ENCODE data around the gene CLIP4. TPM values are rescaled to one million over a fixed set of nuclear protein-coding genes. Genes with fewer than 3 reads are reported as not detected.

The CLIP4 gene
- total RNA-seq, 2 experiments from 2014 or later = not detected

GRCh38 chr2:29071032-29071975, 43.9 kb upstream of the CLIP4 start:
- intact Hi-C loops (cut with micrococcal nuclease; ENCODE audit: unreplicated experiment) = no loop called here
- CTCF ChIA-PET (ENCODE audit: unreplicated experiment) = interaction anchor here (0.6 kb wide), 1 partner anchor 820 kb away, joined by 4 read pairs; no protein-coding TSS in a partner anchor
- no TSS peak for BruUV-seq (replicated peaks)

DNA sequence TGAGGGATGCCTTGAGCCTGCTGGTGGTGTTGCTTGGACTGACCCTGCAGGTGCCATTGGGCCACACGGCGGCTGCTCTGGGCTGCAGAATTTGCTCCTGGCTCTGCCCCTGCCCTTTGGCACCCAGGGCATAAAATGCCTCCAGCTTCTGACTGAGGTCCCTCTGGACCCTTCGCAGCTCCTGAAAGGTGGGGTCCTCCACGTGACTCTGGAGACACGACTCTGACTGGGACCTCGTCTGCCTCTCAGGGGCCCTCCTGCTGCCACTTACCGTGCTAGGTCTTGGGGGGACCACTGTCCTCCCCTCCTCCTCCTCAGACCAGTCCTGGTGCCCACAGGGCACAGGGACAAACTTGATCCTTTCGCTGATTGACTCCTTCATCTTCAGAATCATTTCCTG, 43.0 kb upstream of the CLIP4 start:
- Histone ChIP-seq H3K79me2 (ENCODE audit: insufficient read depth, low read depth, low read length) (no peaks in the 10 kb centered on the region), H3K27ac (ENCODE audit: low read depth, low read length, poor library complexity, severe bottlenecking) (no peak overlapping the region), H3K4me1 (ENCODE audit: insufficient read depth, low read length, poor library complexity, severe bottlenecking) (no peaks in the 10 kb centered on the region), H3K9me2 (ENCODE audit: insufficient read depth, low read length) (no peaks in the 10 kb centered on the region), H3K4me3 (ENCODE audit: low read depth, low read length, poor library complexity, severe bottlenecking) (no peak overlapping the region), H3K36me3 (ENCODE audit: insufficient read depth, low read length) (no peaks in the 10 kb centered on the region), H3K9me3 (ENCODE audit: low read length) (no peaks in the 10 kb centered on the region), H4K20me1 (ENCODE audit: insufficient read depth, low read length) (no peaks in the 10 kb centered on the region), H2AFZ (ENCODE audit: low read length) (no peak overlapping the region), H3K4me2 (ENCODE audit: low read length) (no peak overlapping the region)
- intact Hi-C loops (cut with micrococcal nuclease; ENCODE audit: unreplicated experiment) = no loop called here
- POLR2A ChIA-PET = no interaction called here
- no peak for DNase-seq (ENCODE audit: low spot score)
- no peak for TF ChIP-seq CTCF (conservative IDR thresholded peaks at IDR 0.05; ENCODE audit: low read length)
- no peak for TF ChIP-seq EZH2phosphoT487 (IDR thresholded peaks at IDR 0.05; ENCODE audit: borderline replicate concordance, low read depth, low read length)
- BruUV-seq (replicated peaks) = no TSS peak
- CTCF ChIA-PET (ENCODE audit: unreplicated experiment) = interaction anchor here (0.6 to 1.6 kb wide), 2 partner anchors 10 to 821 kb away, joined by 3 to 4 read pairs; no protein-coding TSS in a partner anchor

More at GRCh38 chr2:29071032-29071975, 43.9 kb upstream of the CLIP4 start:
- no peak for DNase-seq (ENCODE audit: low spot score)
- Histone ChIP-seq H3K27ac (ENCODE audit: low read depth, low read length, poor library complexity, severe bottlenecking) (no peak overlapping the region), H3K9me3 (ENCODE audit: low read length) (no peaks in the 10 kb centered on the region), H2AFZ (ENCODE audit: low read length) (no peak overlapping the region), H3K36me3 (ENCODE audit: insufficient read depth, low read length) (no peaks in the 10 kb centered on the region), H3K79me2 (ENCODE audit: insufficient read depth, low read depth, low read length) (no peaks in the 10 kb centered on the region), H3K4me2 (ENCODE audit: low read length) (no peak overlapping the region), H3K9me2 (ENCODE audit: insufficient read depth, low read length) (no peaks in the 10 kb centered on the region), H3K4me3 (ENCODE audit: low read depth, low read length, poor library complexity, severe bottlenecking) (no peak overlapping the region), H3K4me1 (ENCODE audit: insufficient read depth, low read length, poor library complexity, severe bottlenecking) (no peaks in the 10 kb centered on the region), H4K20me1 (ENCODE audit: insufficient read depth, low read length) (no peaks in the 10 kb centered on the region)
- TF ChIP-seq CTCF (conservative IDR thresholded peaks at IDR 0.05; ENCODE audit: low read length) (no peak), EZH2phosphoT487 (IDR thresholded peaks at IDR 0.05; ENCODE audit: borderline replicate concordance, low read depth, low read length) (no peak)
- POLR2A ChIA-PET = interaction anchor here (0.8 kb wide), 1 partner anchor 11 kb away, joined by 3 read pairs; no protein-coding TSS in a partner anchor

Data from OCI-LY7 (cell line).